ENCODE measurements around the gene GDPD4. TPM values are rescaled to one million over a fixed set of nuclear protein-coding genes. Genes with fewer than 3 reads are reported as not detected.

Gene GDPD4
- total RNA-seq, 4 donors from 2014 or later = not detected

- H3K4me1 ChIP-seq = no peaks in the 10 kb centered on the region
- TF ChIP-seq POLR2A (IDR thresholded peaks at IDR 0.05) = no peak
- TF ChIP-seq CTCF (IDR thresholded peaks at IDR 0.05 in 4 of 5, conservative IDR thresholded peaks at IDR 0.05 in 1 of 5) = no peak
- H3K36me3 ChIP-seq = no peaks in the 10 kb centered on the region
- intact Hi-C loops (cut with DNase I; ENCODE audit: low total_unique reads) = no loop called here
- ATAC-seq = no peak
- H3K4me3 ChIP-seq = no peak overlapping the region
- no peaks in the 10 kb centered on the region for H3K9me3 ChIP-seq
- no peak for DNase-seq
- no peak overlapping the region for H3K27ac ChIP-seq
- in situ Hi-C loops (cut with MboI; ENCODE audit: low sequenced_read_pairs in 4 of 4) = no loop called here
- H3K27me3 ChIP-seq = no peaks in the 10 kb centered on the region
Observed at GRCh38 chr11:77179048-77179447, 122.4 kb downstream of the GDPD4 start.

- Histone ChIP-seq H3K4me1 (no peaks in the 10 kb centered on the region), H3K4me3 (no peak overlapping the region), H3K27me3 (no peaks in the 10 kb centered on the region), H3K36me3 (no peaks in the 10 kb centered on the region), H3K9me3 (no peaks in the 10 kb centered on the region), H3K27ac (no peak overlapping the region)
- TF ChIP-seq POLR2A (IDR thresholded peaks at IDR 0.05) (no peak), CTCF (IDR thresholded peaks at IDR 0.05 in 4 of 5, conservative IDR thresholded peaks at IDR 0.05 in 1 of 5) (no peak)
- DNase-seq = no peak
- in situ Hi-C loops (cut with MboI; ENCODE audit: low sequenced_read_pairs in 4 of 4) (no loop called here), intact Hi-C loops (cut with DNase I; ENCODE audit: low total_unique reads) (no loop called here)
- no peak for ATAC-seq
Observed at GRCh38 chr11:77178150-77178549, 123.3 kb downstream of the GDPD4 start.

- intact Hi-C loops (cut with DNase I; ENCODE audit: low total_unique reads) = no loop called here
- no peak overlapping the region for H3K4me3 ChIP-seq
- no peaks in the 10 kb centered on the region for H3K27me3 ChIP-seq
- no peak overlapping the region for H3K27ac ChIP-seq
- DNase-seq (no peak), ATAC-seq (no peak)
- no peaks in the 10 kb centered on the region for H3K4me1 ChIP-seq
- H3K9me3 ChIP-seq = no peaks in the 10 kb centered on the region
- TF ChIP-seq CTCF (IDR thresholded peaks at IDR 0.05 in 4 of 5, conservative IDR thresholded peaks at IDR 0.05 in 1 of 5) (no peak), POLR2A (IDR thresholded peaks at IDR 0.05) (no peak)
- H3K36me3 ChIP-seq = no peaks in the 10 kb centered on the region
- in situ Hi-C loops (cut with MboI; ENCODE audit: low sequenced_read_pairs in 4 of 4) = no loop called here
Observed at GRCh38 chr11:77176996-77177395, 124.5 kb downstream of the GDPD4 start.

GRCh38 chr11:77175869-77176539, 125.5 kb downstream of the GDPD4 start:
- TF ChIP-seq CTCF (IDR thresholded peaks at IDR 0.05 in 4 of 5, conservative IDR thresholded peaks at IDR 0.05 in 1 of 5) (no peak), POLR2A (IDR thresholded peaks at IDR 0.05) (no peak)
- in situ Hi-C loops (cut with MboI; ENCODE audit: low sequenced_read_pairs in 4 of 4) (no loop called here), intact Hi-C loops (cut with DNase I; ENCODE audit: low total_unique reads) (no loop called here)
- H3K9me3 ChIP-seq = no peaks in the 10 kb centered on the region
- DNase-seq = peak; percentile 32 to 34
- H3K4me1 ChIP-seq = no peaks in the 10 kb centered on the region
- H3K27me3 ChIP-seq = no peaks in the 10 kb centered on the region
- no peaks in the 10 kb centered on the region for H3K36me3 ChIP-seq
- ATAC-seq = no peak
- H3K27ac ChIP-seq = no peak overlapping the region
- peak overlapping the region in 1 of 4 donors; percentile 6 for H3K4me3 ChIP-seq
